SKM-1 treated with dmso at 0.1 percent for 144 hours (cell line): ENCODE data around the gene VANGL2.

Experiments
- DNase-seq: peaks from one replicate; lab custom pipeline; 2025; ENCODE audit not compliant: unreplicated experiment; lab: John Stamatoyannopoulos, UW

VANGL2 gene

DNA sequence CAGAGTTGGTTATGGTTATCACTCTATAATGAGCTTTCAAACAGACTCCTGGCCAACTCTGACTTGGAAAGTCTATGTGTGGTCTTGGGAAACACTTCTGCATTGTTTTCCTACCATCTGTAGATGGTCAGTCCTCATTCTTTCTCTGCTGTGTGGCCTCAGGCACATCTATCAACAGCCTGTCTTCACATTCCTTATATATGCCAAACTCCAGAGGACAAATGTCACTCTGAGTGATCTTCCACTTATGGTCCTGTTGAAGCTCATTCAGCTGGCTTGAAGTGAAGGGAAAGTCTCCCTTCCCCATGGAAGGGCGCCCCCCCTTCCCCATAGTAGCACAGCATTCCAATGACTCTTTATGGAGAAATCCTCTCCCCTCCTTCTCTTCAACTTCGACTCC, 58.7 kb downstream of the VANGL2 start:
- DNase-seq = no peak

DNA sequence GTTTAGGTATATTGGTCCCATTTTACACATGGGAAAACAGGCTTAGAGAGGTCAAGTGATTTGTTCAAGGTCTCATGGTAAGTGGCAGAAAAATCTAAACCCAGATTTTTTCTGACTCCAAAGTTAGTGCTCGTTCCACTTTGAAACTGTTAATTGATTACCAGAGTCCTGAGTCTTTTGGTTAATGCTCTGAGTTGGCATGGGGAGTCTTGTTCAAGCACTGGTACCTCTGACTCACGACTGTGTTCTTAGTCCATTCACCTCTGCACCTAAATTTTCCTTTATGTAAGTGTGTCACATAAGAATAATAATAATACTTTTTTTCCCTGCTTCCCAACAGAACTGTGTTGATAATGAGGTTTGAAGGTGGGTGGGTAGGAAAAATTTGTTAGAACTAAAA, 59.3 kb downstream of the VANGL2 start:
- DNase-seq = no peak

DNA sequence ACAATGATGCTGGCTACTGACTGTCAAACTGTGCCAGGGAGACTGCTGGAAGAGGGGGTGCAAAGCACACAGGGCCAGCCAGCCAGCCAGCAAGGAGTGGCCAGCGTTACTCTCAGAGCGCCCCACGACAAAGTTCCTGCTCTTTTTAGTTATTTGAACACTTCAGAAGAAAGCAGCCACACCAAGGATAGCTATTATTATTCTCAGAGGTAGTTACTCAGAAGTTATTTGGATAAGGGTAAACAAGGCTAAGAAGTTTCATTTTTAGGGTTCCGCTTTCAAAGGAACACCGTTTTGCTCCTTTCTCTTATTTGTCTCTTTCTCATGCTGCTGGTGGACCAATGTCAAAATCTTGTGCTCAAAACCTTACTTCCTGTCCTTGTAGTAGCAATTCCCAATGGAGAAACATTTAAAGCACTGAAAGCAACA, 59.9 kb downstream of the VANGL2 start:
- no peak for DNase-seq

DNA sequence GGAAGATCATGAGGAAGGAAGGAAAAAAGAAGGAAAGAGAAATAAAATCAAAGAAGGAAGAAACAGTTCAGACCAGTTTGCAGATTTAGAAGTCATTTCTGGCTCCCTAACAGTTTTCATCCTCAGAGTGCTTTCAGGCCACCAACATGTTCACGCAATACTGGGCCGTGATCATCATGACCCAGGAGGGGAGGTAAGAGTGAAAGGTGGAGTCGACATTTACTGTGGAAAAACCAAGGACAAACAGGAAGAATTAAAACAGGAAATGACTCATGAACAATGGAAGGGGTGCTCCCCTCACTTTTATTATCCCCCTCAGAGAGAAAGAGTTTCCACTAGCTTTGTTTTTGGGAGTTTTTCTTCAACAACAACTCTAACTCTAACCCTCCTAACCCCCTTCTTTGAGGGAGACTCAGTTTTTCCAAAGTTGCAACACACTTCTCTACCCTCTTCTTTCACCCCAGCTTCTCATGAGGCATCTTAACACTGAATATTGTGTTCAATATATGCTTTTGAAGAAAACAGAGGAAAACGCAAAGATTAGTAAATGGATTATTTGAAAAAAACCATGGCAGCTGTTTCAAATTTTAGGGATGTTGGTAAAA, 60.4 kb downstream of the VANGL2 start:
- no peak for DNase-seq

DNA sequence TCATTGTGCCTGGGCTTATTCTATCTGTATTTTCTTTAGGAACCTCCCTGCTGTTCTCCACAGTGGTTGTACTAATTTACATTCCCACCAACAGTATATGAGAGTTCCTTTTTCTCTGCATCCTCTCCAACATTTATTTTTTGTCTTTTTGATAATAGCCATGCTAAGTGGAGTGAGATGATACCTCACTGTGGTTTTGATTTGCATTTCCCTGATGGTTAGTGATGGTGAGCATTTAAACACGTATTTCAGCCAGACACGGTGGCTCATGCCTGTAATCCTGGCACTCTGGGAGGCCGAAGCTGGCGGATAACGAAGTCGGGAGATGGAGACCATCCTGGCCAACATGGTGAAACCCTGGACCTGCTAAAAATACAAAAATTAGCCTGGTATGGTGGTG, 64.8 kb downstream of the VANGL2 start:
- DNase-seq = no peak

DNA sequence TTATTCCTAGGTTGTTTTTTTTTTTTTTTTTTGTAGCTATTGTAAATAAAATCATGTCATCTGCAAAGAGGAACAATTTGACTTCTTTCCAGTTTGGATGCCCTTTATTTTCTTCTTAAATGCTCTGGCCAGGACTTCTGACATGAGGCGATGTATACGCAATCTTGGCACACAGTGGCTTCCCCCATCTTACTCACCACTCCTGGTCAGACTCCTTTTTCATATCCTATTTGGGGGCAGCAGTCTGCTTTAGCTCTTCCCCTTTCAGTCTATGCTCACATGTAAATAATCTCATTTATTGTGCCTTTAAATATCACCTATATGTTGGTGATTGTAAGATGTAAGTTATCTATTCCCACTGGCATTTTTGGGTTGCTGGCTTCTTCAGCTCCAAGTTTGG, 66.6 kb downstream of the VANGL2 start:
- no peak for DNase-seq

DNA sequence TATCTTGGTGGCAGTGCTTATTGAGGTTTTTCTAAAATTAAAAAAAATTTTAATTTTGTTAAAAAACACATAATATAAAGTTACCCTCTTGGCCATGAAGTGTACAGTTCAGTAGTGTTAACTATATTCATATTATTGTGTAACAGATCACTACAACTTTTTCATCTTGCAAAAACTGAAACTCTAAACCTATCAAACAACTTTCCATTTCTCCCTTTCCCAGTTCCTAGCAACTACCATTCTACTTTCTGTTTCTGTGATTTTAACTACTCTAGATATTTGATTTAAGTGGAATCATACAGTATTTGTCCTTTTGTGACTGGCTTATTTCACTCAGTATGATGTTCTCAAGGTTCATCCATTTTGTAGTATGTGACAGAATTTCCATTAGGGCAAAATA, 67.2 kb downstream of the VANGL2 start:
- DNase-seq = no peak

DNA sequence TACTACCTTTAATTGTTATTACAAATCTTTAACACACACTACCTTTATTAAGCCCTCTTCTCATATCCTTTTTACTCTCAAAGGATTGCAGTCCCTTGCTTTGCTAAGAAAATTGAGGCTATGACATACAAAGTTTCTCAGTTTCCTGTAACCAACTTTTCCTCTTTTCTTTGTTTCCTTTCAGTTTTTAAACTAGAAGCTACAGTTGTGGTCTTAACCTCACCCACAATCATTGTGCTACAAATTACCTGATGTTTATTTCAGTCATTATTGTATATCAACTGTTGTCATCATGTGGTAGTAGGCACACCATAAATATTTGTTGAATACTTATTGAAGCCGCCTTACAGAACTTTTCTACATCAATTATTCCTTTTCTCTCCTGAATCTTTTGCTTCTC, 70.9 kb downstream of the VANGL2 start:
- no peak for DNase-seq

DNA sequence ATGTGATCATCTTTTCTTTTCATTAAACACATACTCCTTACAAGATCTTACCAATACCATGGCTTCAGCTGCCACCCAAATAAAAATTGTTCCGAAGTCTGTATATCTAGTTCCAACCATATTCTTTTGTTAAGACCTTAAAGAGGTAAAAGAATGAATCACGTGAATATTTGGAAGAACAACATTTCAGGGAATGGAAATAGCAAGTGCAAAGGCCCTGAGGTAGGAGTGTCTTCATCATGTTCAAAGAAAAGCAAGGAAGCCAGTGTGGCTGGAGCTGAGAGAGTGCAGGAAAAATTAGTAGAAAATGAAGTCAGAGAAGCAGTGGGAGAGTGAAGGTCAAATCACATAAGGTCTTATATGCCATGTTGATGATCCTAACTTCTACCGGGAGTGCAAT, 71.7 kb downstream of the VANGL2 start:
- no peak for DNase-seq

DNA sequence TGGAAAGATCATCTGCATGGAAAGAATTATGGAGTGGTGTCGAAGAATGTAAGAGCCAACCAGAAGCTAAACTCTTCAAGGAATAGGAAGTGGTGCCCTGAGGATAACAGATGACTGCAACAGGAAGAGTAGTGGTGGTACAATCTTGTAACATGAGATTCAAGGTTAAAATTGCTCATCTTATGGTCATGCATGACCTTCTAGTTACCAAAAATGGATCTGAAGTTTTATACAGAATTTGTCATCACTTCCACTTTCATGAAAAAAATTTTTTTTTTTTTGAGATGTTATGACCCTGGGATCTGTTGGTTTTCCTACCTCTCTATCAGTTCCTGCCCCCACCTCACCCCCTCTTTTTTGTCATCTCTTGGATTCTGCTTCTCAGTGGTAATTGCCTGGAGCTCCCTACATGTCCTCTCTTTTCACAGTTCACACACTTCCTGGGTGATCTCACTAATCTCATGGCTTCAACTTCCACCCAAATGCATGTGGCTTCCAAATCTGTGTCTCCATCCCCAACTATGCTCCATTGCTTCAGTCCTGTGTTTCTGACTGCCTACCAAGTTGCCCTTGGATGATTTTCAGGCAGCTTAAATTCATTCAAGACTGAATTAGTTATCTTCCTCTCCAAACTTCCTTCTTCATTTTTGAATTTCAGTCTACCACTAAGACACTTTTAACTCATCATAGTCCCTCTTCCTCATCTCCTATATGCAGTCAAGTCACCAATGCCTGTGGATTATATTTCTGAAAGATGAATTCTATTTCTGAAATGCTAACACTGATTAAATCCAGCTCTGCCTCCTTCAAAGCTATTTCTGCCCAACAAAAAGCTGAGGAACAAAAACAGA, 74.3 kb downstream of the VANGL2 start:
- DNase-seq = peak; percentile 13
